Stomach (tissue), 9 donors: ENCODE data around the gene RFC5. TPM values are rescaled to one million over a fixed set of nuclear protein-coding genes. Genes with fewer than 3 reads are reported as not detected.

Experiments
- DNase-seq, 2 donors: peaks; one replicate each; pipeline versions ENCODE4 v3.0.0 to v3.0.0-alpha.2; 2013 to 2019
- H3K27ac ChIP-seq, 5 donors: fragments of 200-600 bp in 4 of 5; sonication (generic) in 4 of 5; one replicate each; pipeline ENCODE4 v1.5.1; 2013 to 2019; ENCODE audit warnings: mild to moderate bottlenecking in 1 of 5, moderate library complexity in 1 of 5
- H3K27me3 ChIP-seq, 3 donors: fragments of 200-600 bp; sonication (generic); one replicate each; pipeline ENCODE4 v1.5.1; 2017 to 2019; ENCODE audit warnings: mixed run types in 1 of 3
- H3K36me3 ChIP-seq, 4 donors: fragments of 200-600 bp; sonication (generic); 1 replicate in 3 of 4; 2 replicates in 1 of 4; pipeline ENCODE4 v1.5.1; 2016 to 2019
- H3K4me1 ChIP-seq, 4 donors: fragments of 200-600 bp; sonication (generic); one replicate each; pipeline ENCODE4 v1.5.1; 2016 to 2019
- H3K4me3 ChIP-seq, 4 donors: fragments of 200-600 bp; sonication (generic) in 3 of 4; one replicate each; pipeline ENCODE4 v1.5.1; 2016 to 2019; ENCODE audit warnings: mild to moderate bottlenecking in 1 of 4
- H3K9me3 ChIP-seq, 4 donors: fragments of 200-600 bp; sonication (generic); one replicate each; pipeline ENCODE4 v1.5.1; 2016 to 2019
- EP300 ChIP-seq: sonication (generic); formaldehyde crosslinking; IDR thresholded peaks from one replicate; pipeline ENCODE4 v1.6.1; 2017; ENCODE audit warnings: antibody characterized with exemption
- POLR2A ChIP-seq, 4 donors: fragments of 450-650 bp; IDR thresholded peaks; one replicate each; pipeline ENCODE4 v1.6.1; 2016; ENCODE audit warnings: antibody characterized with exemption in 4 of 4, control low read depth in 2 of 4, mild to moderate bottlenecking in 1 of 4, moderate library complexity in 1 of 4
- POLR2AphosphoS5 ChIP-seq, 3 donors: sonication (generic); formaldehyde crosslinking; IDR thresholded peaks; one replicate each; pipeline ENCODE4 v1.6.1; 2016; ENCODE audit warnings: antibody characterized with exemption in 3 of 3
- WGBS, 5 donors: extraction: QIAGEN DNeasy Blood & Tissue Kit in 3 of 5; methylation state at CpG; one replicate each; pipeline versions ENCODE4 v1.1.5 to v1.1.7; 2013 to 2018; 5-methylcytosine and 5-hydroxymethylcytosine counted together
- intact Hi-C: fragments of 100-400 bp; cut with DNase I; formaldehyde crosslinking; loops from one replicate; pipeline ENCODE4 v1.15.1; 2023; ENCODE audit warnings: low total_unique reads
- polyA plus RNA-seq, 3 donors: library from polyadenylated mRNA; stranded (reverse); fragments of 200-250 nt; gene quantifications; one replicate each; pipeline ENCODE4 v1.2.3, GENCODE V29; 2013
- total RNA-seq, 5 donors: library from RNA; depleted of rRNA; stranded (reverse); fragments of >200 nt; gene quantifications; one replicate each; pipeline versions ENCODE4 v1.1.0 to v1.2.3, GENCODE V29; 2014 to 2016
- TF ChIP-seq, protein P1 (sequence below), 7 experiments: fragments of 450-650 bp in 4 of 7; fragments of 200-600 bp in 3 of 7; sonication (generic) in 3 of 7; IDR thresholded peaks; one replicate each; pipeline ENCODE4 v1.5.1; 2016 to 2019; ENCODE audit warnings: antibody characterized with exemption in 7 of 7, control low read depth in 2 of 7, mild to moderate bottlenecking in 1 of 7
- donor health status: healthy with polysubstance abuse.
- donor health status: Bipolar disorder and iron deficiency.
- donor health status: healthy.

The RFC5 gene
- total and polyA plus RNA-seq, 8 donors = 1.3 to 238 (median 10.7) TPM; not detected in 1

DNA sequence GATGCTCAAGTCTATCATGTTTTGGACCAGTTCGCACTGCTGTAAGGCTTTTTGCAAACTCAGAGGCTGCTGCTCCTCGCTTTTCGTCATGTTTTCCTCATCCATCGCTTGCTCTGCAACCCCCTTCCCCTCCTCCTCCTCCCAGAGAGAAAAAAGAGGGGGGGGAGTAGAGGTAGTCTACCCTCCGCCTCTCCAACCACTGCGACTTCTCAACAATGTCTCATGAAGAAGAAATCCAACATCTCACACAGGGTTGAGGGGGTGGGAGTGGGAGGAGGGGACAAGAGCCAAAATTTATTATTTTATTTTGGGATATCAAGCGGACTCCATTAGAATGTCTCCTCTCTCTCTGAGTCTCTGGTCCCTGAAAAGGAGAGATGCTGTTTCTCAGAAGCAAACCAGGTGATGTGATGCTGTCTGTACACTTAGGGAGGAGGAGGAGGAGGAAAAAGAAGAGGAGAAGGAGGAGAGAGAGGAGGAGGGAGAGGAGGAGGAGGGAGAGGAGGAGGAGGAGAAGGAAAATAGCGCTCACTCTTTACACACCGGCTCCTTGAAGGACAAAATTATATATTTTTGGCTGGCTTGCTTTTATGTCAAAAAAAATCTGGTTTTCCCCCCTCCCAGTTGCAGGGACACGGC is 48.2 kb upstream of the RFC5 start:
- WGBS, 5 donors = 4 to 8% (median 6%) methylated on average over 10 of the region's 10 CpGs
- Histone ChIP-seq H3K27me3 (peaks cover 0 to 57% (median 25%) of the 10 kb centered on the region in 3 donors), H3K9me3 (peaks cover 0 to 16% (median 13%) of the 10 kb centered on the region in 4 donors), H3K4me1 (peaks cover 0 to 19% (median 13%) of the 10 kb centered on the region in 4 donors), H3K27ac (peak overlapping the region; percentile 65 to 83 (median 77)), H3K36me3 (no peaks in the 10 kb centered on the region), H3K4me3 (peak overlapping the region; percentile 46 to 64 (median 52))
- TF ChIP-seq POLR2A (IDR thresholded peaks at IDR 0.05) (no peak), POLR2AphosphoS5 (IDR thresholded peaks at IDR 0.05) (no peak), EP300 (no peak)
- TF ChIP-seq, protein P1, sequence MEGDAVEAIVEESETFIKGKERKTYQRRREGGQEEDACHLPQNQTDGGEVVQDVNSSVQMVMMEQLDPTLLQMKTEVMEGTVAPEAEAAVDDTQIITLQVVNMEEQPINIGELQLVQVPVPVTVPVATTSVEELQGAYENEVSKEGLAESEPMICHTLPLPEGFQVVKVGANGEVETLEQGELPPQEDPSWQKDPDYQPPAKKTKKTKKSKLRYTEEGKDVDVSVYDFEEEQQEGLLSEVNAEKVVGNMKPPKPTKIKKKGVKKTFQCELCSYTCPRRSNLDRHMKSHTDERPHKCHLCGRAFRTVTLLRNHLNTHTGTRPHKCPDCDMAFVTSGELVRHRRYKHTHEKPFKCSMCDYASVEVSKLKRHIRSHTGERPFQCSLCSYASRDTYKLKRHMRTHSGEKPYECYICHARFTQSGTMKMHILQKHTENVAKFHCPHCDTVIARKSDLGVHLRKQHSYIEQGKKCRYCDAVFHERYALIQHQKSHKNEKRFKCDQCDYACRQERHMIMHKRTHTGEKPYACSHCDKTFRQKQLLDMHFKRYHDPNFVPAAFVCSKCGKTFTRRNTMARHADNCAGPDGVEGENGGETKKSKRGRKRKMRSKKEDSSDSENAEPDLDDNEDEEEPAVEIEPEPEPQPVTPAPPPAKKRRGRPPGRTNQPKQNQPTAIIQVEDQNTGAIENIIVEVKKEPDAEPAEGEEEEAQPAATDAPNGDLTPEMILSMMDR (IDR thresholded peaks at IDR 0.05) = no peak
- no peak for DNase-seq
- intact Hi-C loops = no loop called here

DNA sequence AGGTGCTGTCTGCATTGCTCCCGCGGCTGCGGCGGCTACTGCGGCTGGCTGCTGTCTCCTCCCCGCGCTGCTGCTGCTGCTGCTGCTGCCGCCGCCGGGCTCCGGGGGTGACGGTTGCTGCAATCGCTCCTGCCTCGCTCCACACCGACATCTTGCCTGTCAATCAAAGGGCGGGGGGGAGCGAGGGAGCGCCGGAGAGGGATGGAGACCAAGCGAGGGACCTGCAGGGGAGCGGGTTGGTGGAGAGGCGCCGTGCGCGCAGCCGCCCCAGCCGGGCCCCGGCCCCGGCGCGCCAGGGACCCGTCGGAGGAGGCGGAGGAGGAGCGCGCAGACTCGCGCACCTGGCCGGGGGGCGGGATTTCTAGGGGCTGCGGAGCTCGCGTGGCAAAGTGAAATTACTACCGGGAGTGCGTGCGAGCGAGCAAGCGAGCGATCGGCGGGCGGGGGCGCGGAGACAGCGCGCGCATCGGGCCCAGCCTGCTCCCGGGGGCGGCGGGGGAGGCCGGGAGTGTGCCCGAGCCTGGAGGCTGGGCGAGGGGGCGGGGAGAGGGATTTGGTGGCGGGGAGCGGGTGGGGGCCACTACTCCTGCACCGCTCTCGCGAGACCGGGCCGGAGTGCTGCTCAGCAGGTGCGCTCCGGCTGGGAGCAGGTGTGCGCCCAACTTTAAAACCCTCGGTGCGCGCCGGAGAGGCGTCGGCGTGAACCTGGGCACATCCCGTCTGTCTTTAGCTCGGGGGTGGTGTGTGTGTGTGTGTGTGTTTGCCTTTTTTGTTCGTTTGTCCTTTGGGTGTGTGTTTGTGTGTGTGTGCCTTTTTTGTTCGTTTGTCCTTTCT is 47.5 kb upstream of the RFC5 start, which contains the start of gene KSR2:
Gene KSR2 (minus strand): TSS at position 165 of the 834 bp plus-strand sequence. CDS start 735 bp downstream, outside the sequence.
- WGBS, 5 donors = 1 to 2% (median 1%) methylated on average over 54 to 86 of the region's 86 CpGs

DNA sequence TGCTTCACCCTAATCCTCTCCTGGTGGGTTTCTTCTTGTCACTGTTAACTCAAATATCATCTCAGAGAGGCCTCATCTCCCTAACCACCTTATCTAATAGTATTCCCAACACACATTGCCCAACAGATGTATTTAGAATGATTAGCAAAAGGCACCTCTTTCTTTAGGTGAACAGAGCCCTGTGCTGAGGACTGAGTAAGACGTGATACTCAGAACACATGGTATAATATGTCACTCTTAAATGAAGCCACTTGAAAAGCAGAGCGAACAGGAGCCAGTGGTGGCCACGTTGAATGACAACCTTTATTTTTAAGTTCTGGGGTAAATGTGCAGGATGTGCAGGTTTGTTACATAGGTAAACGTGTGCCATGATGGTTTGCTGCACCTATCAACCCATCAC is 46.2 kb upstream of the RFC5 start:
- intact Hi-C loops = no loop called here
- Histone ChIP-seq H3K4me3 (no peak overlapping the region), H3K36me3 (no peaks in the 10 kb centered on the region), H3K4me1 (peaks cover 0 to 19% (median 13%) of the 10 kb centered on the region in 4 donors), H3K27me3 (peaks cover 0 to 55% (median 25%) of the 10 kb centered on the region in 3 donors), H3K27ac (no peak overlapping the region), H3K9me3 (peaks cover 0 to 16% (median 13%) of the 10 kb centered on the region in 4 donors)
- DNase-seq = no peak
- WGBS, 5 donors = 88 to 96% (median 94%) methylated on average over 4 of the region's 4 CpGs
- TF ChIP-seq POLR2A (IDR thresholded peaks at IDR 0.05) (no peak), POLR2AphosphoS5 (IDR thresholded peaks at IDR 0.05) (no peak), EP300 (no peak)

More for the DNA sequence above, 47.5 kb upstream of the RFC5 start, which contains the start of gene KSR2:
- intact Hi-C loops = no loop called here
- TF ChIP-seq POLR2A (IDR thresholded peaks at IDR 0.05) = peak in 1 of 4 donors; percentile 26
- TF ChIP-seq, protein P1 (IDR thresholded peaks at IDR 0.05) = no peak
- TF ChIP-seq POLR2AphosphoS5 (IDR thresholded peaks at IDR 0.05) = peak in 1 of 3 donors; percentile 12
- no peak for TF ChIP-seq EP300
- Histone ChIP-seq H3K27me3 (peaks cover 0 to 57% (median 25%) of the 10 kb centered on the region in 3 donors), H3K4me1 (peaks cover 0 to 19% (median 13%) of the 10 kb centered on the region in 4 donors), H3K27ac (peak within 1 kb of the TSS; percentile 65 to 83 (median 77)), H3K4me3 (peak within 1 kb of the TSS; percentile 46 to 64 (median 52)), H3K9me3 (peaks cover 0 to 16% (median 13%) of the 10 kb centered on the region in 4 donors), H3K36me3 (no peaks in the 10 kb centered on the region)
- peak; percentile 82 to 93 for DNase-seq

DNA sequence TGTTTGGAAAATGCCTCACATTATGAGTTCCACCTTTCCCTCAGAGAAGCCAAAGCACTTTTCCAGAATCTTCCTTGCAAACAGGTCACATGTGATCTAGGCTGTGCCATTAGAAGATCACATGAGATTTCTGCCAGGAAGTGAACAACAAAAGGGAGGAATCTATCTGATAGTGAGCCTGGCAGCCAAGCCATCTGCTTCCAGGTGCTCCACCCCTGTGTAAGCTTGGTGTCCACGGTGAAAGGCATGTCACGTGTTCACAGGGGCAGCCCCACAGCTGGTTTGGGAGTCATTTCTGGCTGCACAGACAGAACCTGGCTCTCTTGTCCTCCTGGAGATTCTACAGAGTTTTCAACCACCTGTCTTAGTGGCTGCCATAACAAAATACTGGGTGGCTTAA is 44.2 kb upstream of the RFC5 start:
- Histone ChIP-seq H3K27ac (no peak overlapping the region), H3K4me3 (no peak overlapping the region), H3K9me3 (peaks cover 0 to 16% (median 13%) of the 10 kb centered on the region in 4 donors), H3K27me3 (peaks cover 0 to 35% (median 18%) of the 10 kb centered on the region in 3 donors), H3K4me1 (peaks cover 0 to 19% (median 13%) of the 10 kb centered on the region in 4 donors), H3K36me3 (no peaks in the 10 kb centered on the region)
- 32 to 56% (median 40%) methylated on average over 2 of the region's 2 CpGs for WGBS, 5 donors
- TF ChIP-seq EP300 (no peak), POLR2AphosphoS5 (IDR thresholded peaks at IDR 0.05) (no peak), POLR2A (IDR thresholded peaks at IDR 0.05) (no peak)
- TF ChIP-seq, protein P1 (IDR thresholded peaks at IDR 0.05) = no peak
- intact Hi-C loops = no loop called here
- DNase-seq = no peak
